Panc1 (cell line): ENCODE measurements around the gene DLGAP1. TPM values are rescaled to one million over a fixed set of nuclear protein-coding genes. Genes with fewer than 3 reads are reported as not detected.

ENCODE experiments used
- ATAC-seq: fragments of 200-7000 bp; cut with Tn5 transposase; 2 replicates; pipeline ENCODE4 v1.9.1; 2020; ENCODE audit warnings: mild to moderate bottlenecking, moderate library complexity
- BruUV-seq: library from RNA; stranded (reverse); fragments of 400-500 nt; replicated peaks from 2 replicates; lab custom pipeline; 2021; lab: Mats Ljungman, UMichigan
- CTCF ChIA-PET: fragments of 300-600 bp; sonication (Branson Sonifier 250); formaldehyde crosslinking; loops from one replicate; lab custom pipeline; 2022; ENCODE audit warnings: antibody characterized with exemption; lab: Charles Lee
- POLR2A ChIA-PET: fragments of 300-600 bp; sonication (Branson Sonifier 250); formaldehyde crosslinking; loops from one replicate; lab custom pipeline; 2022; ENCODE audit warnings: antibody characterized with exemption; lab: Charles Lee
- DNase-seq: peaks from one replicate; pipeline ENCODE4 v3.0.0-alpha.2; 2010; ENCODE audit warnings: low read depth, low spot score
- H3K27ac ChIP-seq: 2 replicates; pipeline ENCODE4 v1.5.1; 2011; ENCODE audit warnings: mild to moderate bottlenecking, low read length, inconsistent platforms
- H3K27me3 ChIP-seq: fragments of 200-500 bp; sonication (Bioruptor generic); 2 replicates; pipeline ENCODE4 v1.6.0; 2014; ENCODE audit warnings: low read length, inconsistent platforms; ENCODE audit not compliant: control insufficient read depth, insufficient read depth
- H3K36me3 ChIP-seq: fragments of 200-500 bp; sonication (Bioruptor generic); 2 replicates; pipeline ENCODE4 v1.5.1; 2014; ENCODE audit warnings: inconsistent platforms, mild to moderate bottlenecking, low read length, moderate library complexity; ENCODE audit not compliant: control insufficient read depth, insufficient read depth
- H3K4me1 ChIP-seq: 2 replicates; pipeline ENCODE4 v1.5.1; 2011; ENCODE audit warnings: inconsistent platforms, mild to moderate bottlenecking, low read length, moderate library complexity; ENCODE audit not compliant: control insufficient read depth, insufficient read depth
- H3K4me3 ChIP-seq, 2 experiments: 2 replicates each; pipeline ENCODE4 v1.5.1; 2011 to 2012; ENCODE audit warnings: low read depth in 2 of 2, low read length in 2 of 2, mild to moderate bottlenecking in 2 of 2, inconsistent platforms in 1 of 2, moderate library complexity in 1 of 2
- H3K9me3 ChIP-seq: fragments of 200-500 bp; sonication (Bioruptor generic); 2 replicates; pipeline ENCODE4 v1.5.1; 2014; ENCODE audit warnings: low read depth, mild to moderate bottlenecking, inconsistent platforms, low read length, moderate library complexity; ENCODE audit not compliant: control insufficient read depth, insufficient read depth
- CTCF ChIP-seq: fragments of 450-650 bp; IDR thresholded peaks from 2 replicates; pipeline ENCODE4 v1.5.1; 2017; ENCODE audit warnings: mild to moderate bottlenecking
- POLR2AphosphoS5 ChIP-seq: IDR thresholded peaks from 2 replicates; pipeline ENCODE4 v1.6.1; 2012; ENCODE audit warnings: mild to moderate bottlenecking, low read depth, low read length, moderate library complexity
- SIN3A ChIP-seq: IDR thresholded peaks from 2 replicates; pipeline ENCODE4 v1.6.1; 2012; ENCODE audit warnings: low read depth, mild to moderate bottlenecking, low read length, moderate library complexity, borderline replicate concordance; ENCODE audit not compliant: insufficient read depth
- TCF7L2 ChIP-seq: IDR thresholded peaks from 2 replicates; pipeline ENCODE4 v1.6.1; 2011; ENCODE audit warnings: mild to moderate bottlenecking, low read depth, low read length, inconsistent platforms
- in situ Hi-C: cut with HindIII; loops from 2 replicates; pipeline ENCODE4 v1.10.0; 2016; ENCODE audit warnings: low sequenced_read_pairs, low pct_unique_long_range_greater_than_20kb
- intact Hi-C: fragments of 100-400 bp; cut with micrococcal nuclease; formaldehyde crosslinking; loops from one replicate; pipeline ENCODE4 v1.10.0; 2022; ENCODE audit not compliant: unreplicated experiment
- total RNA-seq: library from RNA; stranded (reverse); gene quantifications from one replicate; pipeline ENCODE4 v1.2.1, GENCODE V29; 2021; ENCODE audit not compliant: unreplicated experiment
- TF ChIP-seq, protein P1 (sequence below), 2 experiments: IDR thresholded peaks; 2 replicates each; pipeline ENCODE4 v1.6.1; 2011 to 2012; ENCODE audit warnings: low read depth in 2 of 2, control low read depth in 1 of 2, low read length in 1 of 2, mild to moderate bottlenecking in 1 of 2, moderate library complexity in 1 of 2; ENCODE audit not compliant: insufficient read depth in 1 of 2

DLGAP1 gene
- total RNA-seq, 1 experiment from 2014 or later = 1.8 TPM

GRCh38 chr18:3960142-3960541 is 495.0 kb downstream of the DLGAP1 start:
- Histone ChIP-seq H3K36me3 (no peaks in the 10 kb centered on the region), H3K27ac (no peak overlapping the region), H3K4me1 (no peaks in the 10 kb centered on the region), H3K9me3 (no peaks in the 10 kb centered on the region), H3K27me3 (no peaks in the 10 kb centered on the region), H3K4me3 (no peak overlapping the region)
- no peak for ATAC-seq
- no TSS peak for BruUV-seq
- TF ChIP-seq SIN3A (no peak), CTCF (no peak), TCF7L2 (no peak), POLR2AphosphoS5 (no peak)
- TF ChIP-seq, protein P1, sequence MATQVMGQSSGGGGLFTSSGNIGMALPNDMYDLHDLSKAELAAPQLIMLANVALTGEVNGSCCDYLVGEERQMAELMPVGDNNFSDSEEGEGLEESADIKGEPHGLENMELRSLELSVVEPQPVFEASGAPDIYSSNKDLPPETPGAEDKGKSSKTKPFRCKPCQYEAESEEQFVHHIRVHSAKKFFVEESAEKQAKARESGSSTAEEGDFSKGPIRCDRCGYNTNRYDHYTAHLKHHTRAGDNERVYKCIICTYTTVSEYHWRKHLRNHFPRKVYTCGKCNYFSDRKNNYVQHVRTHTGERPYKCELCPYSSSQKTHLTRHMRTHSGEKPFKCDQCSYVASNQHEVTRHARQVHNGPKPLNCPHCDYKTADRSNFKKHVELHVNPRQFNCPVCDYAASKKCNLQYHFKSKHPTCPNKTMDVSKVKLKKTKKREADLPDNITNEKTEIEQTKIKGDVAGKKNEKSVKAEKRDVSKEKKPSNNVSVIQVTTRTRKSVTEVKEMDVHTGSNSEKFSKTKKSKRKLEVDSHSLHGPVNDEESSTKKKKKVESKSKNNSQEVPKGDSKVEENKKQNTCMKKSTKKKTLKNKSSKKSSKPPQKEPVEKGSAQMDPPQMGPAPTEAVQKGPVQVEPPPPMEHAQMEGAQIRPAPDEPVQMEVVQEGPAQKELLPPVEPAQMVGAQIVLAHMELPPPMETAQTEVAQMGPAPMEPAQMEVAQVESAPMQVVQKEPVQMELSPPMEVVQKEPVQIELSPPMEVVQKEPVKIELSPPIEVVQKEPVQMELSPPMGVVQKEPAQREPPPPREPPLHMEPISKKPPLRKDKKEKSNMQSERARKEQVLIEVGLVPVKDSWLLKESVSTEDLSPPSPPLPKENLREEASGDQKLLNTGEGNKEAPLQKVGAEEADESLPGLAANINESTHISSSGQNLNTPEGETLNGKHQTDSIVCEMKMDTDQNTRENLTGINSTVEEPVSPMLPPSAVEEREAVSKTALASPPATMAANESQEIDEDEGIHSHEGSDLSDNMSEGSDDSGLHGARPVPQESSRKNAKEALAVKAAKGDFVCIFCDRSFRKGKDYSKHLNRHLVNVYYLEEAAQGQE (IDR thresholded peaks at IDR 0.05; ENCODE audit: insufficient read depth in 1 of 2, low read depth in 2 of 2, low read length in 1 of 2) = no peak
- ChIA-PET POLR2A (no interaction called here), CTCF (interaction anchor here (0.7 kb wide), 1 partner anchor 33 kb away, joined by 3 read pairs; no protein-coding TSS in a partner anchor)
- in situ Hi-C loops (no loop called here), intact Hi-C loops (no loop called here)
- DNase-seq = no peak

DNA sequence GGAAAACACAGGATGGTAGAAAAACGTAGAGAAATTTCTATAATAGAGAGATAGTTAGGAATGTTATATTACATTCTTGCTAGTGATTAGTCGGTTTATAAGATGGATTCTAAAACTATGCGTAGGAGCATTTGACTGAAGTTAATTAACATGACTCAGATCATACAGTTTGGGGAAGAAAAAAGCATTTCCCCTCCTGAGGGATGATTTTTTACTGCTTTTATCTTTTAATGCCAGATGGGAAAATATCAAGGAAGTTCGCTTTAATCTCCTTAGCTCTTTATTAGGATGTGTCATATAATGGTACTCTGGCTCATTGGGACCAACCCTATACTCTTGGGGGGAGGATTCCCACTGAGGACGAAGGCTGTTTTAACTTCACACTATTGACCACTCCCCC is 503.1 kb downstream of the DLGAP1 start:
- in situ Hi-C loops = no loop called here
- ChIA-PET CTCF (no interaction called here), POLR2A (no interaction called here)
- intact Hi-C loops = no loop called here
- ATAC-seq = no peak
- TF ChIP-seq POLR2AphosphoS5 (no peak), SIN3A (no peak), CTCF (no peak), TCF7L2 (no peak)
- TF ChIP-seq, protein P1 (IDR thresholded peaks at IDR 0.05; ENCODE audit: insufficient read depth in 1 of 2, low read depth in 2 of 2, low read length in 1 of 2) = no peak
- Histone ChIP-seq H3K36me3 (no peaks in the 10 kb centered on the region), H3K9me3 (no peaks in the 10 kb centered on the region), H3K27ac (no peak overlapping the region), H3K27me3 (no peaks in the 10 kb centered on the region), H3K4me3 (no peak overlapping the region), H3K4me1 (no peaks in the 10 kb centered on the region)
- BruUV-seq = no TSS peak
- DNase-seq = no peak
